HL-60 (cell line): ENCODE measurements around the gene FAT1.
"Not testable (repeated sequence)": the region's sequence is repeated elsewhere in the genome, so short reads cannot be mapped to it uniquely, and the experiment has no call there.

ENCODE experiments used
- POLR2AphosphoS5 ChIP-seq: IDR thresholded peaks from 2 replicates; pipeline ENCODE4 v1.6.1; 2012; ENCODE audit warnings: low read depth
- TF ChIP-seq, protein P1 (sequence below): IDR thresholded peaks from one replicate; pipeline ENCODE4 v1.5.1; 2011; ENCODE audit warnings: low read length, control low read depth, inconsistent platforms; ENCODE audit not compliant: insufficient read depth

DNA sequence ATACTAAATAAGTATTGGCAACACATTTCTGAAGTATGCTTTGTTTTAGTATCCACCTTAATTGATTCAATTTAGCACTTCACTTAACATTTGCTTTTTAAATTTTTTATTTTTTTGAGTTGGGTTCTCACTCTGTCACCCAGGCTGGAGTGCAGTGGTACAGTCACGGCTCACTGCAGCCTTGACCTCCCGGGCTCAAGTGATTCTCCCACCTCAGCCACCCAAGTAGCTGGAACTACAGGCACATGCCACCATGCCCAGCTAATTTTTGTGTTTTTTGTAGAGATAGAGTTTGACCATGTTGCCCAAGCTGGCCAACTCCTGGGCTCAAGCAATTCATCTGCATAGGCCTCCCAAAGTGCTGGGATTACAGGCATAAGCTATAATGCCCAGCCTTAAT, 38.3 kb upstream of the FAT1 start:
- TF ChIP-seq, protein P1, sequence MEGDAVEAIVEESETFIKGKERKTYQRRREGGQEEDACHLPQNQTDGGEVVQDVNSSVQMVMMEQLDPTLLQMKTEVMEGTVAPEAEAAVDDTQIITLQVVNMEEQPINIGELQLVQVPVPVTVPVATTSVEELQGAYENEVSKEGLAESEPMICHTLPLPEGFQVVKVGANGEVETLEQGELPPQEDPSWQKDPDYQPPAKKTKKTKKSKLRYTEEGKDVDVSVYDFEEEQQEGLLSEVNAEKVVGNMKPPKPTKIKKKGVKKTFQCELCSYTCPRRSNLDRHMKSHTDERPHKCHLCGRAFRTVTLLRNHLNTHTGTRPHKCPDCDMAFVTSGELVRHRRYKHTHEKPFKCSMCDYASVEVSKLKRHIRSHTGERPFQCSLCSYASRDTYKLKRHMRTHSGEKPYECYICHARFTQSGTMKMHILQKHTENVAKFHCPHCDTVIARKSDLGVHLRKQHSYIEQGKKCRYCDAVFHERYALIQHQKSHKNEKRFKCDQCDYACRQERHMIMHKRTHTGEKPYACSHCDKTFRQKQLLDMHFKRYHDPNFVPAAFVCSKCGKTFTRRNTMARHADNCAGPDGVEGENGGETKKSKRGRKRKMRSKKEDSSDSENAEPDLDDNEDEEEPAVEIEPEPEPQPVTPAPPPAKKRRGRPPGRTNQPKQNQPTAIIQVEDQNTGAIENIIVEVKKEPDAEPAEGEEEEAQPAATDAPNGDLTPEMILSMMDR, result not testable (repeated sequence)
- not testable (repeated sequence) for TF ChIP-seq POLR2AphosphoS5
